ENCODE measurements around the gene CRYBA2.

- TF ChIP-seq, protein P1, sequence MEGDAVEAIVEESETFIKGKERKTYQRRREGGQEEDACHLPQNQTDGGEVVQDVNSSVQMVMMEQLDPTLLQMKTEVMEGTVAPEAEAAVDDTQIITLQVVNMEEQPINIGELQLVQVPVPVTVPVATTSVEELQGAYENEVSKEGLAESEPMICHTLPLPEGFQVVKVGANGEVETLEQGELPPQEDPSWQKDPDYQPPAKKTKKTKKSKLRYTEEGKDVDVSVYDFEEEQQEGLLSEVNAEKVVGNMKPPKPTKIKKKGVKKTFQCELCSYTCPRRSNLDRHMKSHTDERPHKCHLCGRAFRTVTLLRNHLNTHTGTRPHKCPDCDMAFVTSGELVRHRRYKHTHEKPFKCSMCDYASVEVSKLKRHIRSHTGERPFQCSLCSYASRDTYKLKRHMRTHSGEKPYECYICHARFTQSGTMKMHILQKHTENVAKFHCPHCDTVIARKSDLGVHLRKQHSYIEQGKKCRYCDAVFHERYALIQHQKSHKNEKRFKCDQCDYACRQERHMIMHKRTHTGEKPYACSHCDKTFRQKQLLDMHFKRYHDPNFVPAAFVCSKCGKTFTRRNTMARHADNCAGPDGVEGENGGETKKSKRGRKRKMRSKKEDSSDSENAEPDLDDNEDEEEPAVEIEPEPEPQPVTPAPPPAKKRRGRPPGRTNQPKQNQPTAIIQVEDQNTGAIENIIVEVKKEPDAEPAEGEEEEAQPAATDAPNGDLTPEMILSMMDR (conservative IDR thresholded peaks at IDR 0.05 in 1 of 2, IDR thresholded peaks at IDR 0.05 in 1 of 2; ENCODE audit: extremely low read depth in 1 of 2, insufficient read depth in 1 of 2, low read depth in 1 of 2, low read length in 2 of 2) = no peak
- no peak for TF ChIP-seq EZH2 (IDR thresholded peaks at IDR 0.05; ENCODE audit: borderline replicate concordance, low read length)
Observed at GRCh38 chr2:218954541-218955300, 38.5 kb downstream of the CRYBA2 start.

Measured in mammary epithelial cell (primary cell).